ENCODE measurements around the gene AATK.
A peak's percentile ranks its signal among the peaks of the same experiment; 100 is the strongest.

AATK gene

DNA sequence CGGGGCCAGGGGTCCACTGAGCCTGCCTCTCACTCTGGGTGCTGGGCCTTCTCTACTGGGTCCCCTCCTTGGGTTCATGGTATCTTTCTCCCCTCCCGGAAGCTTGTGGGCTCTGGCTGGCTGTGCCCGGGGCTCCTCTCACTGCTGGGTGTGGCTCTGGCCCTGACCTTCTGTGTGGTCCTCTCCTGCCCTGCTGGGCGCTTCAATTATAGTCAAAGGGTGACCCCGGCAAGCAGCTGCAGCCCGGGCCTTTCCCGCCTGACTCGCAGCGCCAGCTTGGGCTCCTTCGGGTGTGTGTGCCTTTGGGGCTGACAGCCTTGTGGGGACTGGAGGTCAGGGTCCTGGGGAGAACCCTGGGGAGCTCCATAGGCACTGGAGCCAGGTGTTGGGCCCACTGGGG lies 55.0 kb downstream of the AATK start:
- DNase-seq, result no peak

DNA sequence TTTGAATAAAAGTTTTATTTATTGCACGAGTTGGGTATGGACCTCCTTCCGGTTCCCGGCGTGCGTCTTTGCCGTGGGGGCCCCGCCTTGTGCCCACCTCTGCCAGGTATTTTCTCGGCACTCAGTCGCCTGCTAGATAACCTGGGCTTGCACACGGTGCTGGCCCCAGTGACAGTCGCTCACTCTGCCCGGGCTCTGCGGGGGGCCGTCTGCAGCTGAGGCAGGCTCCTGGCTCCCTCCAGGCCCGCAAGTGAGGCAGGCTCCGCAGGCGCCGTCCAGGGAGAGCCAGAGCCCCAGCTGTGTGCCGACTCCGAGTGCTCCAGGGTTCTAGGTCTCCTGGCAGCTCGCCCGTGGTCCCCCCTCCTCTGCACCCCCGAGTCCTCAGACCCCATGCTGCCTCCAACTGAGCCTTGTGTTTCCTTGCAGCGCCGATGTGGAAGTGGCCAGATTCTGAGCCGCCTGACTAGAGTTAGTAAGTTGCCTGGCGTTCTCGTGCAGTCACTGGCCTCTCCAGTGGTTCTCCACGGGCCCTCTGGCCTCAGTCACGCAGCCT lies 55.5 kb downstream of the AATK start:
- DNase-seq, result no peak

DNA sequence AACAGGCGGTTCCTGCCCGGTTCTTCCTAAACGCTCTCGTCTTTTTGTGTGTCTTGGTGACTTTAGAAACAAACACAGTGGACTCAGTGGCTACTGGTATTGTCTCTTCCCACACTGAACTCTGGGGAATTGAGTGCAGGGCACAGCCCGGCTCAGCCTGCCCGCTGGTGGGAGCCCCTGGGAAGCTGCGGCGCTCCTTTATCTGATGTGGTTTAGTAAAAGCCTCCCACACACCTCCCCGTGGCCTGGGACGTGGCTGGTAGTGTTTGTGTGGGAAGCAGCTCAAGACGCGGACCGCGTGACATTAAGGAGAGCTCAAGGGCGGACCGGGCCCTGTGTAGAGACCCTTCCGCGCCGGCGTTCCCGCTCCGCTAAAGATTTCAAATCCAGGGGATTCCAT lies 56.1 kb downstream of the AATK start:
- no peak for DNase-seq

DNA sequence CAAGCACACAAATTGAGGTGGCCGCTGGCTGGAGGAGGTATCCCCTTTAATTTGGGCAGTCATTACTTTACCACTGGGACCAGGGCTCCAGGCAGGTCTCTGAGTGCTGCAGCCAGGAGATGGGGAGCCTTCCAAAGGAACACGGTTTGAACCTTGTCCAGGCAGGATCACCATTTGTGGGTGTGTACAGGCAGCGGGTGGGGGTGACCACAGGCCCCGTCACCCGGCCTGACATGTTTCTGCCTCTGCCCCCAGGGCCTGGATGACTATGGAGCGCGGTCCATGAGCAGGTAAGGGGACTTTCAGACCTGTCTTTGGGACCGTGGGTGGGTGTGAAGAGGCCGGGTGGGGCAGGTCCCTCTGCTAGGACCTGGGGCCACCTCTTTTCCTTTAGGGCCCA lies 57.8 kb downstream of the AATK start:
- no peak for DNase-seq

DNA sequence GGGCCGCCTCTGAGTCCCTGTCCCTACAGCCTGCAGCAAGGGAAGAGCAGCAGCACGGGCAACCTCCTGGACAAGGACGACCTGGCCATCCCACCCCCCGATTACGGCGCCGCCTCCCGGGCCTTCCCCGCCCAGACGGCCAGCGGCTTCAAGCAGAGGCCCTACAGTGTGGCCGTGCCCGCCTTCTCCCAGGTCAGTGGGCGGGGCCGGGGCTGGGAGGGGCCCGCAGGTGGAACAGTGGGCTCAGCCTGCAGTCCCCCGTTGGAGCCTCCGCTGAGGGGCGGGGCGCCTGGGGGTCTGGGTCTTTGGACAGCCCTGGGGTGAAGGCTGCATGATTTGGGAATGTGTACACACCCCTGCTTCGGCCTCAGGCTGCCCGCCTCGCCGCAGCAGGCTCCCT lies 59.3 kb downstream of the AATK start:
- DNase-seq, result no peak

DNA sequence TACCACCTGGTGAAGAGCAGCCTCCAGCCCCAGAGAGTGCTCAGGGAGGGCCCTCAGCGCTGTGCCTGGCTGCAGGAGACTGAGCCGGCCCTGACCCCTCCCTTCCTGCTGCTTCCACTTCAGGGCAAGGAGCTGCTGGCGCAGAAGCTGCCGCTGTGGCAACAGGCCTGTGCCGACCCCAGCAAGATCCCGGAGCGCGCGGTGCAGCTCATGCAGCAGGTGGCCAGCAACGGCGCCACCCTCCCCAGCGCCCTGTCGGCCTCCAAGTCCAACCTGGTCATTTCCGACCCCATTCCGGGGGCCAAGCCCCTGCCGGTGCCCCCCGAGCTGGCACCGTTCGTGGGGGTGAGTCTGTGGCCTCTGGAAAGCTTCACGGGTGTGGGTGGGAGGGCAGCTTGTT lies 62.6 kb downstream of the AATK start:
- DNase-seq, result no peak

DNA sequence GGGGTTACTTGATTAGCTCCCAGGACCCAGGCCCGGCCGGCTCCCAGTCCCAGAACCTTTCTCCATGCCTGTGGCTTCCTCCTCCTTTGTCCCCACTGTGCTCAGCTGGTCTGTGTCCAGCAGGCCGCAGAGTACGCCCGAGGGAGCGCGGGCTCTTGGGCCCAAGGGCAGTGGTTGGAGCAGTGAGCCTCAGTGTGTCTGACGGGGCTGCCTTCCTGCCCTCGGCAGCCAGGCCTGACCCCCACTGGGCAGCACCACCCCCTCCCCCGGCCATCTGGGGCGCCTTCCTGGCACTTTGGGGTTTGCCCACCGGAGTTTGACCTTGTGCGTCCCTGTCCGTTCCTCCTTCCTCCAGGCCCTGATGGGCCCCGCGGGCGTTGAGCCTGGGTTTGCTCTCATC lies 63.2 kb downstream of the AATK start:
- DNase-seq, result no peak

DNA sequence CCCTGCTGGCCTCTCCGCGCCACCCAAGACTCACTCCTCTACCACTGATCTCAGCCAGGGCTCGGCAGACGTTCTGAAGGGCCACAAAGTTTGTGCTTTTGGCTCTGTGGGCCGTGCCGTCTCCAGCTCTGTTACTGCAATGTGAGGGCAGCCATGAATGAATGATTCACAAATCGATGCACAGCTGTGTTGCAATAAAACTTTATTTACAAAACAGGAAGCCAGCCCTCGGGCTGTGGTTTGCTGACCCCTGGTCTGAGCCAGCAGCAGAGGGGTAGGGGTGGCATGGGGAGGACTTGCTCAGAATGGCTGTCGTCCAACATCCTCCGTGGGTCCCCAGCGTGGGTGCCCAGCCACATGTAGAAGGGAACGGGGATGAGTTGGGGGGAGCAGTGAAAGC lies 63.7 kb downstream of the AATK start:
- DNase-seq, result no peak

DNA sequence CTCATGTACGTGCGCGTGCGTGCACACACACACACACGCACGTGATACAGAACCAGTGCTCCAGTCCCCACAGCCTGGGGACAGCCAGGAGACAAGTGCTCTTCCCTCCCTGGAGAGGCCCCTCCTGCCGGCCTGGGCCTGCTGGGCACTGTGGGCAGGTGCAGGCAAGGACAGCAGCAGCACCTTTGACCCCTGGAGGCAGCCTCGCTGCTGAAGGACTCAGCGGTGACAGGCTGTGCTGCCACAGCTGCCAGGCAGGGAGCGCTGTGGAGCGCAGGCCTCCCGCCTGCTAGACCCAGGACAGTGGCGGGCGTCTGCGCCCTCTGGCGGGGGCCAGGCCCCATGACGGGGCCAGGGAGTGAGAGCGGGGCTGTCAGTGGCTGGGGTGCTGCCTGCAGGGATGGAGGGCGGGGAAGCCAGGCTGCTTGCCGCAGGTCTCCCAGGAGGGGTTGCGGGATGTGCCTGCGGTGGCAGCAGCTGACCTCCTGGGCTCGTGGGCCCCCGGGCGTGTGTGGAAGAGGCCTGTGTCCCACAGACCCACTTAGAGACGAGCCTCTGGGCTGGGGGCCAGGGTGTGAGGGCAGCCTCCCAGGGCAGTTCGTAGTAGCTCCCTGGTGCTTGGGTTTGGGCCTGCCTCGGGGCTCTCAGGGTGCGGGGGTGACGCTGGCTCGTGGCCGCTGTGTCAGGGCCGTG lies 64.3 kb downstream of the AATK start:
- peak; percentile 76 for DNase-seq

DNA sequence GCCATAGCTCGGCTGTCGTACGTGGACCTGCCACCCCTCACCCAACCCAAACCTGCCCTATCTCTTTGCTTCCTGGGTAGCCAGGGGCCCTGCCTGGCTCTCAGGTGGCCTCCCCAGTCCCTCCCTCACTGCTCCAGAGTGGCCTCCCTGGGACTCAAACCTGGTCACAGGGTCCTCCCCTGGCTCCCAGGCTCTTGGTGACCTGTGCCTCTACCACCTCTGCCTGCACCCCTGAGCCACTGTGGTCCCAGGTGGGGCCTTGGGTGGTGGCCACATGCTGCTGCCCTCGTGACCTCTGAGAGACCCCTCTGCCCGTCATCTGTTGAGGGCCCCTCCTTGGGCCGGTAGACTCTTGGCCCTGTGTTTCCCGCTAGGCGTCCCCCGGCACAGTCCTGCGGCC lies 65.4 kb downstream of the AATK start:
- no peak for DNase-seq

DNA sequence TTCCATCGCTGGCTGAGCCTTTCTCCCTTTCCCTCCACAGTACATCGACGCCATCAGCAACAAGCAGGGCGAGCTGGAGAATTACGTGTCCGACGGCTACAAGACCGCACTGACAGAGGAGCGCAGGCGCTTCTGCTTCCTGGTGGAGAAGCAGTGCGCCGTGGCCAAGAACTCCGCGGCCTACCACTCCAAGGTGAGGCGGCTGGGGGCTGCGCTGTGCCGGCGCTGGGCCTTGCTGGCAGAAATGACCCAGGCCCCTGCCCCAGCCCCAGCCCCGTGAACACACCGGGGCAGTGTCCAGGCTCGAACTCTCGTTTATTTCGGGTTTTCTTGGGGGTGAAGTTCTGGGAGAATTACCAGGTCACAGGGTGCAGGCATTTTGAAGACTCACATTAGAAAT lies 66.1 kb downstream of the AATK start:
- DNase-seq, result no peak

DNA sequence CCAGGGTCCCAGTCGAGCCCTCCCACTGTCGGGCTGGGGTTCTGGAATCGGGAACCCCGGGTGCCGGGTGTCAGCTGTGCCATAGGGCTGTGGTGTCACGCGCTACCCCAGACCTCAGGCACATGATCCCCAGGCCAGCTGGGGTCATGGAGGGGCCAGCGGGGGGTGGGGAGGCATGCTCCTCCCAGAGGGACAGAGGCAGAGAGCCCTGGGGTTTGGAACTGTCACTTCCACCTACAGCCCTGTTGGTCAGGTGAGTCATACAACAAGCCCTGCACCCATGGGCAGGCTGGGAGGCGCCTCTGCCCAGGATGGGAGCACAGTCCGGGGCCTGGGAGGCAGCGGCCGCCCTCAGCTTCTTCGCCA lies 68.1 kb downstream of the AATK start:
- no peak for DNase-seq

DNA sequence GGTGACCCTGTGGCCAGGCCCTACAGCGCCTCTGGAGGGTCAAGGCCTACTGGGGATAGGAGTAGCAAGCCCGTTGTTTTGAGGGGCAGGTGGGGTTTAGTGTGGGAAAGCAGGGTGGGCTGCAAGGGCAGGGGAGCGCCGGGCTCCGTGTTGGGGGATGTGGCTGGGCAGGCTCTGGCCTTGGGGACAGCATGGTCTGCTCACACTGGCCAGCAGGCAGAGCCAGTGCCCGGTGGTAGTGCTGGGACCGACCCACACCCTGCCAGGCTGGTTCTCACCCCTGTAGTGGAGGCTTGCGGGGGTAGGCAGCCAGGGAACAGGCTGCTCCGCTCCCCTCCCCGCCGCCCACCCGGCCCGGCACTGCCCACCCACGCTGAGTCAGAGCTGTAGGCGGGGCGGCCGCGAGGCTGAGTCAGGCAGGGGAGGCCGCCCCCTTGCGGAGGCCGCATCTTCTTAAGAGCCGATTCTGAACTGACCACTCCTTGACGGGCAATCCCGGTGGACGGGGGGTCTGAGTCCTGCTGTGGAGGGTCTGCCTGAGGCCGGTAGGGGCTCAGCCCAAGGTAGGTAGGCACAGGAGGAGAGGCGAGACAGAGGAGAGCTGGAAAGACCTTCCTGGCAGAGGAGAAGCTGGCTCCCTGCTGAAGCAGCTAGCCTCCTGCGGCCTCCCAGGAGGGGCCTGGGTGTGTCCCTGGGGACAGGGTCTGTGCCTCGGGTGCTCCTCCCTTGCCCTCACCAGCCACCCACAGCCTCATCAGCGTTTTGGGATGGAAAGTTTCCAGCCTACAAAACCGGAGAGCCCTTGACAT lies 68.7 kb downstream of the AATK start:
- DNase-seq, result peak; percentile 79

DNA sequence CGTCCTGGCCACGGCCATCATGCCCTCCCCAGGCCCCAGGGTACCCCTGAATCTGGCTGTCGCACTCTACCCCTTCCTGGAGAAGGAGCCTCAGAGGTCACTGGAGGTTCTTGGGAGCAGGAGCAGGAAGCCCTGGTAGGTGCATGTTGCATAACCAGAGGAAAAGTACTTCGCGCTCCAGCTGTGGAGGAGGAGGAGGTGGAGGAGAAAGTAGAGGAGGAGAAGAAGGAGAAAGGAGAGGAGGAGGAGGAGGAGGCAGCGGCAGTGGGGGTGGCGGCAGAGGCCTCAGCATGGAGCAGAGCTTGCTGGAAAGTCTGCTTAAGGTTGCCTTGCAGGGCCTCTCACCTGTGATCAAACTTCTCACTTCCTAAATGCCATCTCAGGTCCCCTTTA lies 69.3 kb downstream of the AATK start:
- DNase-seq, result peak; percentile 55

DNA sequence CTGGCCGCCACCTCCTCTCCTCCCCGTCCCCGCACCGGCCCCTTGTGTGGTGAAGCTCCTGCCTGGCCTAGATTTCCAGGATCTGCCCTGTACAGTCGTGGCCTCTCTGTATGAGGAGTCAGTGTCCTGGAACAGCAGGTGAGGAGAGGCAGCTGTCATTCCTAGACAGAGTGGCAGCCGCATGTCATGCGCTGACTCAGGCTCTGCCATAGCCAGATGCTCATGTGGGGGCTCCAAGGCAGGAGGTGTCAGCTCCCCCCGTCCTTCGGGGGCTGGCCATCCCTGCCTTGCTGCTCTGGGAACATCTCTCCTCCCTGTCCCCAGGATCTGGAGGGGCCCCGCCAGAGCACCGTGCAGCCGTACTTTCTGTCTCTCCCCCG lies 70.6 kb downstream of the AATK start:
- no peak for DNase-seq

DNA sequence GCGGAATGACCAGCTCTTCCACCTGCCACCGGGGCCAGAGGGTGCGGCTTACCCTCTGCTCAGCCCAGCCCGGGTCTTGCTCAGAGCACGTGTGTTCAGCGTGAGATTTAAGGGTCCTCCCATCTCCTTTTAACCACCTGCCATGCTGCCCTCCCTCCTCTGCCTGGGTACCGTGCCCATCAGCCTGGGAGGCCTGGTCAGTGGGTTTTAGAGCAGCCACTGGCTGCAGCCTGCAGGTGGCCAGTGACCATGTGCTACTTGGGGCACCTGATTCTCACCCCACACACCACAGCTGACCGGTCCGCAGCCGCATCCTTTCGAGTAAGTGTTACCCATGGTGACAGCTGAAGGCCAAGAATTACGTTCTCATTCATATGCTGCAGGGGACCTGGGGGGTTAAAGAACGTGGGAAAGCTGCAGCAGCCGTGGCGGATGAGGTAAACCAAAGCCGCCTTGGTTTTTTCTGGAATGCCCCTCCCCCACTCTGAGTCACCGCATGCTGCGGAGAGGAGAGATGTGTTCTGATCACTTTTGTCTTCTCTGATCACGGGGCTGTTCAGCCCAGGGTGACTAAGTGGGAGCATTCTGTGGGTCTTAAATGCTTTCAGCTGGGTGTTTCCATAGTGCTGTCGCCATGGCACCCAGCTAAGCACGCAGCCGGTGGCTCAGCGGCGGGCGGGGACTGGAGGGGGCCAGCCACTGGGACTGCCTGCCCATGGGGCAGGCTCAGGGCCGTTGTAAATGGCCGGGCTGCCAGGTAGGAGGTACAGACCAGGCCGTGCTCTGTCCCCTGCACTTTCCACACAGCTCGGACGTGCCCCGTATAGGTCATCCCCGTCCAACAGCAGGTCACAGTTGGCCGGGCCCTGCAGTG lies 71.3 kb downstream of the AATK start:
- DNase-seq, result peak; percentile 82

DNA sequence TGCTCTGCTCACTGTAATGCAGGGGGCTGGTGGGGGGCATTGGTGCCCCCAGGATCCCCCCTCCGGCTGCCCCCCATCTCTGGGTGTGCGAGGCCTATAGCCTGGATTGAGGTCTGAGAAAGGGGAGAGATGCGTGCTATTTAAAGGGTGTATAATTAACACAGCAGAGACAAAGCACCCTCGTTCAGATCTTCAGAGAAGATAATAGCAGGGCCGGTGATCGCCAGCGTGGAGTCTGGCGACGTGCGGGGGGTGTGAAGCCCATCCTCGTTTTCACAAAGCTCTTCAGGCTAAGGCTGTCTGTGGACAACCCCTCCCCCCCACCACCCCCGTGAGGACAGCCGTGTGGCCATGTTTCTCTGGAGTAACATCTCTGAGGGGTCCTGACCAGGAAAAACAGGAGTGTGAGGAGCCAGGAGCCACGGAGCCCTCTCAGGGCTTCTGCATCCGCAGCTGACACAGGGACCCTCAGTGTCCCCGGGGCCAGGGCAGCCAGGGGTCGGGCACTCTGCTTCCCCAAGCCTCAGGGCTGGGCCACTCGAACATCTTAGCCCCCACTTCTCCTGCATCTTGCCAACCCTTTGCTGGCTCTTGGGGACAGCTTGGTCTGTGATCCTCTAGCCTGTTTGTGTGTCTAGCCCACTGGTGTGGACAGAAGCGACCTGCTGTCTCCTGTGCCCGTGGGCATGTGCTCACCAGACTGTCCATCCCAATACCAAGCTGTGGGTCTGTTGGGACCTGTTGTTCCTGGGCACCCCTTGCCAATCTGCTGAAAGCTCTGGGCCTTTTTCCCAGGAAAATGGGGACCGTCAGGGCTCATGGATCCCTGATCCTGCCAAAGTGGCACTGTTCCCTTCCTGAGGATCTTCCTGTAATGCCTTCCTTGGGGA lies 72.2 kb downstream of the AATK start:
- DNase-seq, result no peak

DNA sequence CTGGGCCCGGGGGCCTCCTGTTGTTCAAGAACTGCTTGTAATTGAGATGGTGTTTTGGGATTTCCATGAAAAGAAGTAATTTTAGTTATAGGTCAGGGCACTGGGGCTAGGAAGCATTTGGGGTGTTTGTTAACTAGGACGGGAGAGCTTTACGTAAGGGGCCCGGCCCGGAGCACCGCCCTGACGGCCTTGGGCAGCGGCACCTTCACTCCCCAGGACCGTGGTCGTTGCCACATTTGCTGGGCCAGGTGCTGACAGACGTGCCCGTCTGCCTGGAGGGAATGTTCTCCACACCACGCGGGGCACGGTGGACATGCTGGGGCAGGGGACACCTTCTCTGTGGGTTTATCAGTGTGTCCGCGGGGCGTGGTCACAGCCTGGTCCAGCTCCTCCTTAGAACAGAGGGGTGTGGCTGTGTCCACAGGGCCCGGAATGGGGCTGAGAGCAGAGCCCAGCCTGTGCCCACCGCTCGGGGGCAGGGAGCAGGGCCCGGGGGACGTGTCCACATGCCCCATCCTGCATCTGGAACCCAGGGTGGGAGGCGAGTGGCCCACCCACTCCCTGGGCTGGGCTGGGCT lies 73.4 kb downstream of the AATK start:
- DNase-seq, result no peak

DNA sequence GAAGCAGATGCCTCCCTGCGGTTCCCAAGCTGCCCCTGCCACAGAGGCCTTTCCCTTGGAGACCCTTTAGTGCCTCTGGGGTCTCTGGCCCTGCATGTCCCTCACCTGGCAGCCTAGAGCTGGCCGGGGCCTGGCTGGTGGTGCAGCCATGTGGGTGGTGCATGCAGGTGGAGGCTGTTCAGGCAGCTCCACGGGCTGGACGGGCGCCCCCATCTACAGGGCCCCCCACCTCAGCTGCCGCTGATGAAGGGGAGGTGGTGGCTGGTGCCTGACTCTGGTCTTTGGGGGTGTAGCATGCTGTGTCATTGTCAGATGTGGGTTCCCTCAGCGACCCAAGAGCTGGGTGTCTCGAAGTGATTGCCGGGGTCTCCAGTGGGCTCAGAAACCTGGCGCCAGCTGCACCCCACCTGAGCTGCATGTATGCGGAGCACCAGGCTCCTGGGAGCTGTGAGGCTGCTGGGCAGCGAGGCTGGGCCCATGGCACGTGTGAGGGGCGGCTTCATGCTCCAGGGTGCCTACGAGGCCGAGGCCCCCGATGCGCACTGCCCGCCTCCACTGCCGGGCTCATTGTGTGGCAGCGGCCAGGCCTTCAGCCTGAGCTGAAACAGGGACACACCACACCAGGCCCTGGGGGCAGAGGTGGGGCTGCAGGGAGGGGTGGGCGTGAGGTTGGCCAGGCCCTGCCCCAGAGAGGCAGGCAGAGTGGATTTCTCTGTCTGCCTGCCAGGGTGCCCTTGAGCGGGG lies 74.1 kb downstream of the AATK start:
- DNase-seq, result no peak

DNA sequence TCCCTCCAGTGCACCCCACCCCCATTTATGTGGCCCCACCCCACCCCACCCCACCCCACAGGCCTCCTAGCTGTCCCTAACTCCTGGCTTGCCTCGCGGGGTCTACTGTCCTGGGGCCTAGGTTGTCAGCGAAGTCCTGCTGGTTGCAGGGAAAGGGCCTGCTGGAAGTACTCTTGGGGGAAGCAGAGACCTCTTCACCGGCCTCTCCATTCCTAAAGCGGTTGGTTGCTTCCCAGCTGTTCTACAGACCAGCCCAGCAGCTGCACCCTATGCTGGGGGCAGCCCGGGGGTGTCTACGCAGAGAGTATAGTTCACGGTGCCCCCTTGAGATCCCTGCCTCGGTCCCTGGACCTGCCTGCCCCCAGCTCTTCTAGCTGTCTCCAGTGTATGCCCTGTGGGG lies 74.9 kb downstream of the AATK start:
- no peak for DNase-seq
